Liver (tissue), 3 donors: ENCODE data around the gene GPD2.

Source experiments
- CTCF ChIP-seq: fragments of 150-350 bp; IDR thresholded peaks from 2 replicates; pipeline ENCODE4 v1.5.1; 2017; ENCODE audit warnings: improper control_type of control experiment, low read depth, low read length; ENCODE audit not compliant: missing input control
- GABPA ChIP-seq, 2 donors: IDR thresholded peaks in 1 of 2; conservative IDR thresholded peaks in 1 of 2; 2 replicates each; pipeline ENCODE4 v1.6.1; 2016; ENCODE audit warnings: antibody characterized with exemption in 2 of 2, mild to moderate bottlenecking in 1 of 2, moderate library complexity in 1 of 2
- SP1 ChIP-seq: IDR thresholded peaks from 2 replicates; pipeline ENCODE4 v1.6.1; 2018; ENCODE audit warnings: antibody characterized with exemption, mild to moderate bottlenecking
- YY1 ChIP-seq: IDR thresholded peaks from 2 replicates; pipeline ENCODE4 v1.6.1; 2016; ENCODE audit warnings: antibody characterized with exemption, mild to moderate bottlenecking
- ZBTB33 ChIP-seq: IDR thresholded peaks from 2 replicates; pipeline ENCODE4 v1.6.1; 2016; ENCODE audit warnings: antibody characterized with exemption
- donor health status: healthy.
- donor health status: healthy.

GRCh38 chr2:156394033-156394741 is 42.0 kb upstream of the GPD2 start:
- TF ChIP-seq CTCF (no peak), SP1 (no peak), GABPA (IDR thresholded peaks at IDR 0.05 in 1 of 2, conservative IDR thresholded peaks at IDR 0.05 in 1 of 2) (no peak), ZBTB33 (no peak), YY1 (no peak)
